ENCODE results near the gene SPRR2G.

DNA sequence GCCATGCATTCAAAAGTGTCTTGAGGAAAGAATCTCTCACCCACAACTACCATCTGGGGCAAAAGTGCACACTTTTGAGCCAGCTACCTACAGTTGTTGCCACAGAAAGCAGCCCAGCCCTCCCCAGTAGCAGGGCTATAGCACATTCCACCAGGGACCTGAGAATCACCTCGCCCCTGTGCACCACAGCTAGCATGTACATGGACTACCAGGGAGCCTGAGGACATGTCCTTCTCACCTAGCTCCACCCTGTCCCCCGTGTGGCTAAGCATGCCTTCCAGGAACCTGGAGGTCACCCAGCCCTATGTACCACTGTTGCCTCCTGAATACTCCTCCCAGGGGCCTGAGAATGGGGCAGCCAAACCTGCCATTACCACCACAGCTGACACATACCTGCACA is 16.9 kb downstream of the SPRR2G start:
- no peak for TF ChIP-seq CTCF (IDR thresholded peaks at IDR 0.05; ENCODE audit: low read length)
- TF ChIP-seq EZH2 (IDR thresholded peaks at IDR 0.05; ENCODE audit: borderline replicate concordance, low read length), result no peak

Measured in OCI-LY1 (cell line).